Astrocyte (in vitro differentiated cells and primary cell): Measurements from ENCODE around the gene CCDC78.

ENCODE experiments used
- CTCF ChIP-seq: IDR thresholded peaks from 2 replicates; pipeline ENCODE4 v1.5.1; 2011; ENCODE audit warnings: low read depth, mild to moderate bottlenecking, inconsistent platforms, low read length, moderate library complexity; ENCODE audit not compliant: insufficient read depth
- EZH2 ChIP-seq: IDR thresholded peaks from 2 replicates; pipeline ENCODE4 v1.6.1; 2012; ENCODE audit warnings: mild to moderate bottlenecking, low read length, inconsistent platforms; ENCODE audit not compliant: insufficient read depth

GRCh38 chr16:692356-693108, 33.7 kb downstream of the CCDC78 start:
- TF ChIP-seq CTCF (no peak), EZH2 (no peak)
